MM.1S (cell line): ENCODE data around the gene RNASE11.

ENCODE experiments used
- DNase-seq: peaks from one replicate; pipeline ENCODE4 v3.0.0-alpha.2; 2015
- H2AFZ ChIP-seq: fragments of 300-600 bp; sonication (generic); 2 replicates; pipeline ENCODE4 v1.6.0; 2016; ENCODE audit warnings: antibody characterized with exemption, low read length
- H3F3A ChIP-seq: fragments of 300-600 bp; sonication (generic); 2 replicates; pipeline ENCODE4 v1.6.1; 2016; ENCODE audit warnings: mild to moderate bottlenecking, antibody characterized with exemption, low read length, moderate library complexity, mixed read lengths; ENCODE audit not compliant: insufficient read depth
- H3K27ac ChIP-seq: fragments of 300-600 bp; sonication (generic); 2 replicates; pipeline ENCODE4 v1.5.1; 2016; ENCODE audit warnings: mild to moderate bottlenecking, low read length
- H3K27me3 ChIP-seq: fragments of 300-600 bp; sonication (generic); replicated peaks from 2 replicates; pipeline ENCODE4 v1.6.0; 2016; ENCODE audit warnings: low read length; ENCODE audit not compliant: insufficient read depth
- H3K36me3 ChIP-seq: fragments of 300-600 bp; sonication (generic); replicated peaks from 2 replicates; pipeline ENCODE4 v1.6.1; 2016; ENCODE audit warnings: mild to moderate bottlenecking, low read length, mixed read lengths; ENCODE audit not compliant: insufficient read depth
- H3K4me1 ChIP-seq: fragments of 300-600 bp; sonication (generic); 2 replicates; pipeline ENCODE4 v1.6.1; 2016; ENCODE audit warnings: low read length, mixed read lengths
- H3K4me2 ChIP-seq: fragments of 300-600 bp; sonication (generic); 2 replicates; pipeline ENCODE4 v1.6.0; 2016; ENCODE audit warnings: low read depth, low read length
- H3K4me3 ChIP-seq: fragments of 300-600 bp; sonication (generic); 2 replicates; pipeline ENCODE4 v1.5.1; 2016; ENCODE audit warnings: low read length, mixed read lengths
- H3K79me2 ChIP-seq: fragments of 300-600 bp; sonication (generic); 2 replicates; pipeline ENCODE4 v1.6.1; 2016; ENCODE audit warnings: mixed run types, low read length, mixed read lengths
- H3K9ac ChIP-seq: fragments of 300-600 bp; sonication (generic); 2 replicates; pipeline ENCODE4 v1.6.1; 2016; ENCODE audit warnings: low read length, mixed read lengths
- H3K9me2 ChIP-seq: fragments of 300-600 bp; sonication (generic); replicated peaks from 2 replicates; pipeline ENCODE4 v1.6.1; 2016; ENCODE audit warnings: mild to moderate bottlenecking, low read length, mixed read lengths; ENCODE audit not compliant: insufficient read depth
- H3K9me3 ChIP-seq: fragments of 300-600 bp; sonication (generic); replicated peaks from 2 replicates; pipeline ENCODE4 v1.6.1; 2016; ENCODE audit warnings: mild to moderate bottlenecking, low read length, mixed read lengths; ENCODE audit not compliant: insufficient read depth
- H4K20me1 ChIP-seq: fragments of 300-600 bp; sonication (generic); 2 replicates; pipeline ENCODE4 v1.6.1; 2016; ENCODE audit warnings: mild to moderate bottlenecking, low read length, moderate library complexity, mixed read lengths; ENCODE audit not compliant: insufficient read depth
- CTCF ChIP-seq: fragments of 300-600 bp; sonication (generic); IDR thresholded peaks from 2 replicates; pipeline ENCODE4 v1.5.1; 2016; ENCODE audit warnings: antibody characterized with exemption, low read length, mixed read lengths
- EZH2 ChIP-seq: fragments of 300-600 bp; sonication (generic); optimal IDR thresholded peaks from 2 replicates; pipeline ENCODE3; 2017; ENCODE audit warnings: low read depth, mild to moderate bottlenecking, antibody characterized with exemption, low read length, mixed read lengths
- EZH2phosphoT487 ChIP-seq: fragments of 300-600 bp; sonication (generic); IDR thresholded peaks from 2 replicates; pipeline ENCODE4 v1.6.1; 2018; ENCODE audit warnings: antibody characterized with exemption, low read length

Gene RNASE11

DNA sequence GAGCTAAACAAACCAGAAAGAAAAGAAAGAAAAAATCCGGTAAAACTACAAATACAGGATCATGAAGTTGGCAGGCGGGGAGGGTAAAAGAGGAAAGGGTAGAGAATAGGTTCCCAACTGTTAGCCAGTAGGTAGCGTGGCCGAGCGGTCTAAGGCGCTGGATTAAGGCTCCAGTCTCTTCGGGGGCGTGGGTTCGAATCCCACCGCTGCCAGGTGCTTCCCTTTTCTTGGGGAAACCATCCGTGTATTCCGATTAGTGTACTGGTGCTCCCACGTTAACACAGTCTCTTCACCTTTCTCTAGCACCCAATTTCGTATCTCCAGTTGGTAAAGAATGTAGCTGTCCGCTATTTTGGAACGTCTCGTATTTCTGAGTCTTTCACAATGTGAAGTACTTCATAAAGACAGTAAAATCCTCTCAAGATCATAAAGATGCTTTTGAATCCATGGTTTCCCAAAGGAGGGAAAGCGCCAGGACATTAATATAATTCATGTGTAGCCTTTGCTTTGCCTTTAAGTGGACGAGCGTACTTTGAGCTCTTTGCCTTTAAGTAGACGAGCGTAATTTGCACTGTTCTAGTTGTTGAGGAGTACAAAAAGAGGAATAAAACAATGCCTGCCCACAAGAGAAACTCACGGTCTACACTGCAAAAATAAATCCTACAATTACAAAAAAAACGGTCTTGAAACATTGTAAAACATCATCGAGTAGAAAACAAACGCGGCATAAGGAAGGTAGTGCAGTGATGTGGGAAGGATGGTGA lies 22.4 kb upstream of the RNASE11 start:
- Histone ChIP-seq H3K36me3 (no peaks in the 10 kb centered on the region), H3F3A (peaks cover 22% of the 10 kb centered on the region), H3K4me3 (peak overlapping the region; percentile 79), H2AFZ (peak overlapping the region; percentile 72), H3K79me2 (no peaks in the 10 kb centered on the region), H3K27me3 (no peaks in the 10 kb centered on the region), H4K20me1 (no peaks in the 10 kb centered on the region), H3K9ac (peak overlapping the region; percentile 37; the same call in 1 of the 2 replicates), H3K4me2 (peak overlapping the region; percentile 55; the same call in 1 of the 2 replicates), H3K9me3 (no peaks in the 10 kb centered on the region), H3K4me1 (no peaks in the 10 kb centered on the region; the same call in 1 of the 2 replicates), H3K27ac (no peak overlapping the region), H3K9me2 (no peaks in the 10 kb centered on the region)
- TF ChIP-seq EZH2 (no peak), CTCF (no peak), EZH2phosphoT487 (no peak)
- peak; percentile 41 for DNase-seq

GRCh38 chr14:20609215-20610001 lies 21.6 kb upstream of the RNASE11 start:
- H3K79me2 ChIP-seq, result no peaks in the 10 kb centered on the region
- no peak overlapping the region for H3K27ac ChIP-seq
- no peaks in the 10 kb centered on the region for H3K27me3 ChIP-seq
- peak overlapping the region; percentile 79 for H3K4me3 ChIP-seq
- no peaks in the 10 kb centered on the region for H3K9me2 ChIP-seq
- no peaks in the 10 kb centered on the region for H4K20me1 ChIP-seq
- TF ChIP-seq EZH2, result no peak
- TF ChIP-seq CTCF, result peak; percentile 69
- peaks cover 22% of the 10 kb centered on the region for H3F3A ChIP-seq
- H3K4me1 ChIP-seq, result no peaks in the 10 kb centered on the region; the same call in 1 of the 2 replicates
- peak overlapping the region; percentile 55; the same call in 1 of the 2 replicates for H3K4me2 ChIP-seq
- no peaks in the 10 kb centered on the region for H3K36me3 ChIP-seq
- DNase-seq, result peak; percentile 76
- no peaks in the 10 kb centered on the region for H3K9me3 ChIP-seq
- peak overlapping the region; percentile 37; the same call in 1 of the 2 replicates for H3K9ac ChIP-seq
- peak overlapping the region; percentile 72 for H2AFZ ChIP-seq

DNA sequence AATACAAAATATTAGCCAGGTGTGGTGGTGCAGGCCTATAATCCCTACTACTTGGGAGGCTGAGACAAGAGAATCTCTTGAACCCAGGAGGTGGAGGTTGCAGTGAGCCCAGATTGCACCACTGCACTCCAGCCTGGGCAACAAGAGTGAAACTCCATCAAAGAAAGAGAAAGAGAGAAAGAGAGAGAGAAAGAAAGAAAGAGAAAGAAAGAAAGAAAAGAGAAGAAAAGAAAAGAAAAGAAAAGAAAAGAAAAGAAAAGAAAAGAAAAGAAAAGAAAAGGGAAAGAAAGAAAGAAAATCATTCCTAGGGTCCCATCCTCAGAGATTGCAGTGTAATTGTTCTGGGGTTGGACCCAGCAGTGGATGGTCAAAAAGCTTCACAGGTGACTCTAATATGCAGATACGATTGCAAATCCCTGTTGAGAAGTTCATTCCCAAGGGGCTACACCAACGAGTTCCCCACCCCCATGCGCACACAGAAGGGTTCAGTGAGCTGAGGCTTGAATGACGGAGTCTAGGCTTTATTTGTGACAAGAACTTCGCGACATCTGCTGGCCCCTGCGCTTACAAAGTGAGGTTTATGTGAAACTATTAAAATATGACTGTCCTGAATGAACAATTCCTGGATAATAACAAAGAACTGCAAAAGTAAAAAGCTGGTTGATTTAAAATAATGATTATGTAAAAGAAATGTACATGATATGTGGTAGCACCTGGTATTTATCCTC lies 20.7 kb upstream of the RNASE11 start:
- Histone ChIP-seq H3K4me1 (no peaks in the 10 kb centered on the region), H3K4me3 (no peak overlapping the region), H3K9me2 (no peaks in the 10 kb centered on the region), H3K79me2 (no peaks in the 10 kb centered on the region), H3K27me3 (no peaks in the 10 kb centered on the region), H3K9ac (no peak overlapping the region), H3F3A (peaks cover 17% of the 10 kb centered on the region), H3K9me3 (no peaks in the 10 kb centered on the region), H3K27ac (no peak overlapping the region), H3K4me2 (no peak overlapping the region), H3K36me3 (no peaks in the 10 kb centered on the region), H4K20me1 (no peaks in the 10 kb centered on the region), H2AFZ (no peak overlapping the region)
- DNase-seq, result no peak
- TF ChIP-seq EZH2, result no peak
- TF ChIP-seq EZH2phosphoT487, result no peak
